GM12892 (cell line): Measurements from ENCODE around the gene NFATC1.

Experiments used
- DNase-seq: peaks from one replicate; pipeline ENCODE4 v3.0.0; 2011; ENCODE audit not compliant: insufficient read length
- FAIRE-seq: peaks from 2 replicates; lab custom pipeline; 2011; peaks lifted over from hg19 to GRCh38; lab: Jason Lieb, UNC
- POLR2A ChIP-seq: IDR thresholded peaks from 2 replicates; pipeline ENCODE4 v1.6.1; 2011; ENCODE audit warnings: low read depth, low read length, control low read depth
- POLR2AphosphoS5 ChIP-seq: IDR thresholded peaks from 2 replicates; pipeline ENCODE4 v1.6.1; 2011; ENCODE audit warnings: low read depth, low read length, control low read depth
- TAF1 ChIP-seq: IDR thresholded peaks from 2 replicates; pipeline ENCODE4 v1.6.1; 2011; ENCODE audit warnings: low read depth, mild to moderate bottlenecking, control low read depth, low read length, borderline replicate concordance

Gene NFATC1

DNA sequence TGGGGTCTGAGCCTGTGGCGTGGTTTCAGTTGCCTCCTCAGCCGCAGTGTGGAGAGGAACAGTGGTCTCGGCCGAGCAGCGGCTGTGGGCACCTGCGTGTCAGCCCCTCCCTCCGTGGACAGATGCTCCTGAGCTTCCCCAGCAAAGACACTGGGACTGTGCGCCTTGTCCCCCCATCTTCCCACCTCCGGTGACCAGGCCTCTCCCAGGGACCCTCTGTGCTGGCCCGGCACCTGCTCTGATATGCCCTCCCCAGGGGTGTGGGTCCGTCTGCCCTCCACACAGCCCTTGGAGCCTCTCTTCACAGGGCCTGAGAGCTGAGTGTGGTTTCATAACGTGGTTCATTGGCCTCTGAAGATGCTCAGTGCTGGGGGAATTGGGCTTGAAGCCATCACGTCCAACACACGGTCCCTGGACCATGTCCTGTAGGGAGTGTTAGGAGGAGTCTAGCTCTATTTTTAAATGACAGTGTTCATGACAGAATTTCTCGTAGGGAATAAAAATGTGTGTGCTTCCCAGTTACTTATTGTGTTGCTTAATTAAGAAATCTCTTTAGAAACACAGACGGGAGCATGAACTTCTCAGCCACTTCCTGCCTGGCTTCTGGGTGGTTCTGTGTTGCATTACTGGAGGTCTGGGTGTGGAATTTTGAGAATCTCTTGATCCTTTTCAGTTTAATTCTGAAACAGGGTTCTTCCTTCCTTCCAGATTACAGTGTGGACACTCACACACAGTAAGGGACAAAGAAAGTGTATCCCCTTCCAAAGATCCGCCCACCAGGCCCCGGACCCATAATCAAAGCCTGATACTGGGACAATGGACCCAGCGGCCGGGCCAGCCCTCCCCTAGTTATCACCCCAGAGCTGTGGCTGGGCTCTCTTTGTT lies 110.7 kb downstream of the NFATC1 start:
- DNase-seq: no peak
- no peak for TF ChIP-seq POLR2AphosphoS5
- no peak for TF ChIP-seq POLR2A
- no peak for TF ChIP-seq TAF1
- no peak for FAIRE-seq

DNA sequence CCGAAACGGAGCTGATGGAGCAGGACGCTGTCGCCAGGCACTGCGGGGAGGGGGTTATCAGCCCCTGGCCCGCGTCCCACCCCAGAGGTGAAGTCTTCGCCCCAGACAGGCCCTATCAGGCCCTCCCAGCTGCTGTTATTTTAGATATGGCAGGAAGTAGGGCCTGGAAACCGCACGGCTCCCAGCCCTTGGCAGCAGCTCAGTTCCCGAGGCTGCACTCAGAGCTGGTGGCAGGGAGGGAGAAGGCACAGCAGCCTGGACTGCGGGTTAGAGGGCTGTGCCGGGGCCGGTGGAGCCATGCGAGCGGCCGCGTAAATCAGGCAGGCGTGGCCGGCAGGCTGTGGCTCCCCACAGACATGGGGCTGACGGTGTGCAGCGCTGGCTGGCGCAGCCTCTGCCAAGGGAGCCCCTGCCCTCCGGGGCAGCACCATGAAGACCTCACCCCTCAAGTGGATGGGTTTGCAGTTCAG lies 111.4 kb downstream of the NFATC1 start:
- no peak for TF ChIP-seq POLR2A
- no peak for TF ChIP-seq POLR2AphosphoS5
- no peak for DNase-seq

DNA sequence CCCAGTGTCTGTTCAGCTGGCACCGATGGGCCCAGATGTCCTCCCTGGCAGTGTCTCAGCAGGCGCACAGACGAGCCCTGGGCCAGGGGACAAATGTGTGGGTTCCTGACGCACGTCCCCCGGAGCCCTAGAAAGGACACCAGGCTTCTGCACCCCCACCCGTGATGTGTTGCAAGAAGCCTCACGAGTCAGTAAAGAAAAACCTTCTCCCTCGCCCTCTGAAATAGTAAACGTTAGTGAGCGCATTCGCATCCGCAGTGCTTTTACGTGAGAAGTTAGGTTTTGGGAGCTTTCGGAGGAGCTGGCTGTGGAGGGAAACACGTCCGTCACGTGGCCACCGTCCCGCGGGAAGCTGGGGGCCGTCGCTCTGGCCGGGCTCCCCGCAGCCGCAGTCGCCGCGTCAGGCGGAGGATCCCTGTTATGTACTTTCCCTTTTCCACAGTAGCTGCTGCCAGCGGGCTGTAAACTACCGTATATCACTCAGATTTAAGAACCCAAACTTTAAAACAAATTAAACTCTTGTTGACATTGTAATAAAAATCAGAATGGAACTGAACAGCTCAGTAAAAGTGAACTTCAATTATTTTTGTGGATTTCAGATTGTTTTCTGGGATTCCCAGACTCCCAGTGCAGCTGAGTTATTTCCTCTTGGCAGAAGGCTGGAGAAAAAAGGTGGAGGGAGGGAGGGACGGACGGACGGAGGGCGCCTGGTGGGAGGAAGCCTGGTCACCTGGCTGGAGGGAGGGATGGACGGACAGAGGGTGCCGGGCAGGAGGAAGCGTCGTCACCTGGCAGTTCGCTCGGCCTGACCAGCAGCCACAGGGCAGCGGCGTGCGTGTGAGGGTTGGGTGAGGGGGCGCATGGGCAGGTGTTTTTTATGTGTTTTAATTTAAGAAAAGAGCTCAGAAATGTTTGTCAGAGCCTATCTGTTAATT lies 112.1 kb downstream of the NFATC1 start:
- TF ChIP-seq POLR2AphosphoS5 (no peak), TAF1 (no peak), POLR2A (no peak)
- FAIRE-seq (peak; percentile 21), DNase-seq (no peak)

More for the DNA sequence above, 111.4 kb downstream of the NFATC1 start:
- FAIRE-seq: no peak

DNA sequence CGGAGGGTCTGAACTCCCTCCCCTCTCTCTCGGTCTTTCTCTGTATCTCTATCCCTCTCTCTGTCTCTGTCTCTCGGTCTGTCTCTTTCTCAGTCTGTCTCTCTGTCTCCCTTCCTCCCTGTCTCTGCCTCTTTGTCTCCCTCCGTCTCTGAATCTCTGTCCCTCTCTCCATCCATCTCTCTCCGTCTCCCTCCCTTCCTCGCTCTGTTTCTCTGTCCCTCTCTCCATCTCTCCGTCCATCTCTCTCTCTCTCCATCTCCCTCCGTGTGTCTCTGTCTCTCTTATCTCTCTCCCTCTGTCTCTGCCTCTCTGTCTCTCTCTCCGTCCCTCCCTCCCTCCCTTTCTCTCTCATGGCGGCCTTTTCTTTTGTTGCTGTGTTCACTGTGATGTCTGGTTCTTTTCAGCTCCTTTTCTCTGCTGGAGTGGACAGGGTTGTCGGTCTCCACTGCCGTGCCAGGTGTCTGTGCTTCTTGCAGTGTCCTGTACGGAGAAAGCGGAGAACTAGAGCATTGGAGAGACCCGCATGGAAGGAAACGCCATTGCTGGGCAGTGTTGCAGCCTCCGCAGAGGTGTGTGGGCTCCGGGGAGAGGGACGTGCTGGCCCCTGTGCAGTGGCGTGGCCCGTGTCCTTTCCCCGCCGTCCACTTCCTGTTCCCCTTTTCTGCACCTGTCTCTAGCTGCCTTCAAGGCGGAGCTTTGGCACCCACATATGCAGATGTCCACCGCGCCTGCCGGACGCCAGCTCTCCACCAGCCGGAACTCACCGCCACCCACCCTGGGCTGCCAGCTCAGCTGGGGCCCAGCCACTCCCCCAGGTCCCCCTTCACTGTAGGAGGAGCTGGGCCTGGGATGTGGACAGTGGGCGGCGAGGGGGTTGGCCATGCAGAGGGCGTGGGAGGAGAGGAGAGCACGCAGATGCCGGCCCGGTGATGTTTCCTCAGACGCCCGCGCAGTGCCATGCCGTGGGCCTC lies 113.1 kb downstream of the NFATC1 start:
- TF ChIP-seq POLR2A (no peak), TAF1 (no peak), POLR2AphosphoS5 (no peak)
- no peak for FAIRE-seq

DNA sequence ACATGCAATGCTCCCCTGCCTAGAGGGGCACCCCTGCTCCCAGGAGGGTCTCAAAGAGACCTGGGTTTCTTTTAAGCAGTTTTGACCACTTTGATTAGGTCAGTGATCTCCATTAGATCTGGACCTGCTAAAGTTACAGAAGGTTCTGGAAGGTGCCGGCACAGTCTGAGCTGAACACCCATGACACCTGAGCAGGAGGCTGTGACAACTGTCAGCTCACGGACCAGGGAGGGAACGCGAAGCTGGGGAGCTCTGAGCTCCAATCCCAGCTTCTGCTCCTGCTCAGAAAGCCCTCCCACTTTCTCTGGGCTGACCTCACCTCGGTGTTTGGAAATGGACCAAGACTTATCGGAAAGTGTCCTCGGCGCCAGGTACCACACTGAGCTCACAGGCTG lies 113.8 kb downstream of the NFATC1 start:
- TF ChIP-seq TAF1: no peak
- TF ChIP-seq POLR2A: no peak
- no peak for TF ChIP-seq POLR2AphosphoS5
- DNase-seq (no peak), FAIRE-seq (no peak)

More for the DNA sequence above, 113.1 kb downstream of the NFATC1 start:
- DNase-seq: no peak

DNA sequence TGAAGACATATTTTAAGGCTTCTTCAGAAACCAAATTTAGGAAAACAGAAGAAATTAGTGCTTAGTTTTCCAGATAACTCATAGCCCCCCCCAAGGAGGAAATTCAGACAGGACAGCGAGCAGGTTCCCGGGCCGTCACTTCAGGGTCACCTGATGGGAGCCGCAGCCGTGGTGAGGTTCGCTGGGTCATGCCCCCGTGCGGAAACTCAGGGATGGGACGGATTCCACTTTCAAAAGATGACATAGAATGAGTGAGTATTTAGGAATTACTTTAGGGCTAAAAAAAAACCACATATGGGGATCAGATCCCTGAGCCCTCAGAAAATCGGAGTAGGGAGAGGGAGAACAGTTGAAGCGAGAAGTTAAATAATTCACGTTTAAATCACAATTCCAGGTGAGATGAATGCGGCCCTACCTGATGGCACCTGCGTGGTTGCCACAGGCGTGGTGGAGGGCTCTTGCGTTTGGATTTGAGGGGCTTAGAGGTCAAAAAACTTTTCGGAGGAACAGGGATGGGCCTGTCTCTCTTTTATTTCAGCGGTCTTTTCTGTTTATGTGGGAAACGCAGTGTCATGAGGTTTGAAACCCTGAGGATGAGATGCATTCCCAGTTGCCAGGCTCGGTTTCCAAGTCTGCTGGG lies 114.4 kb downstream of the NFATC1 start:
- no peak for FAIRE-seq
- TF ChIP-seq POLR2AphosphoS5: no peak
- TF ChIP-seq POLR2A: no peak
- TF ChIP-seq TAF1: no peak
- no peak for DNase-seq

DNA sequence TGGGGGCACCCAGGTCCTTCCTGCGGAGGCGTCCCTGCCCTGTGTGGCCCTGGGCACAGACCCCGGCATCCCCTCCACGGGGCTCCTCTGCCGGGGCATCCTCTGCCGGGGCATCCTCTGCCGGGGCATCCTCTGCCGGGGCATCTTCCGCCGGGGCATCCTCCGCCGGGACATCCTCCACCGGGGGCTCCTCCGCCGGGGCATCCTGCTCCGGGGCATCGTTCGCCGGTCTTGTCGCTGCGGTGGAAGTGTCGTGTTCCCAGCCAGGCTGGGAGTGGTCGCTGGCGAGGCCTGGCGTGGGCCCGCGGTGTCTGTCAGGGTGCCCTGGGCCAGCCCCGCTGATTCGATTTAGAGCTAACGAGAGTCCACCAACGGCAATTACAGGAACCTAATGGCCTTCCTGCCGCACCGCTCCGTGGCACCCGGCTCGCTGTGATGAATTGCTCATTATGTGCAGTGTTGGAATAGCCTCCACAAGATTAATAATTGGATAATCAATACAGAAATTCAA lies 115.1 kb downstream of the NFATC1 start:
- no peak for TF ChIP-seq TAF1
- no peak for TF ChIP-seq POLR2A
- no peak for TF ChIP-seq POLR2AphosphoS5
- DNase-seq (no peak), FAIRE-seq (no peak)

DNA sequence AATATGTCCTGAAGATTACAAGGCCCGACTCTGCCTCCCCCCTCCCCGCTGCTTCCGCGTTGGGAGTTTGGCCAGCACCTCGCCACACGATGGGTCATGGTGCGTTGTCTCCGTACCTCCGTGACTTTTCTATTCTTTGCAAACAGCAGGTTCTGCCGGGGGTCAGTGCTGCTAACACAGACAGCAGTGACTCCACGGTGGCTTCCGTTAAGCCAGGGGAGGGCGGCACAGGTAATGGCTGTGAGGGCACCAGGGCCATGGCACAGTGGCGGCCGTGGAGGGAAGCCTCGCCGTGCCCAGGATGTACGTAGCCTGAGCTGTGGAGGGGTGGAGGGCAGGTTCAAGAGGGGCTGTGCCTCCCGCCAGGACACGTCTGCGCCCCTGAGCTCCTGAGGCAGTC lies 115.5 kb downstream of the NFATC1 start:
- no peak for FAIRE-seq
- TF ChIP-seq POLR2AphosphoS5 (no peak), POLR2A (no peak), TAF1 (no peak)
- DNase-seq: no peak

DNA sequence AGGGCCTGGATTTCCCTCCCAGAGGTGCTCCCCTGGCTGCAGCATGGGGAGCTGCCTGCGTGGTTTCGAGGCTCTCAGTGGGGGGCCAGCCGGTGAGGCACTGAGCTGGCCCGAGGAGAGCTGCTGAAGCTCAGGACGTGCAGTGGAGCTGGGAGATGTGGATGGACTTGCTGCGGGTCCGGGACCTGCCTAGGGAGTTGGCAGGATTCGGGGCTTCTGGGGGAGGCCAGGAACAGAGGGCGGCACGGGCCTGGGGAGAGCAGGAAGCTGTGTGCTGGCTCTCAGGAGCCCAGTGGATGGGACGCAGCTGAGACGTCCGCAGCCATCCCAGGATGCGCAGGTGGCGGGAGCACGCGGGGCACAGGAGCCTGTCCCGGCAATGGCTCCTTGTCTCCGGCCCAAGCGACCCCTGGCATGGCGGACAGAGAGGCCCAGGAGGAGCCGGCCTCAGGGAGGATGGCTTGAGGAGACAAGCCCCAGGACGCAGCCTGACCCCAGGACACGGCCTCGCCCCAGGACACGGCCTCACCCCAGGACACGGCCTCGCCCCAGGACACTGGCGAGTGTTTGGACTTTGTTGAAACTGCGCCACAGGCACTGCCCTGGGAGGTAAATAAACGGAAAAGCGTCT lies 116.1 kb downstream of the NFATC1 start:
- no peak for DNase-seq

More for the DNA sequence above, 116.1 kb downstream of the NFATC1 start:
- FAIRE-seq: no peak
- TF ChIP-seq POLR2AphosphoS5 (no peak), POLR2A (no peak), TAF1 (no peak)
